Mesothelial cell of epicardium (in vitro differentiated cells): ENCODE data around the gene ZG16B. TPM values are rescaled to one million over a fixed set of nuclear protein-coding genes. Genes with fewer than 3 reads are reported as not detected.

Experiments
- DNase-seq, 2 experiments: peaks; one replicate each; pipeline ENCODE4 v3.0.0; 2021; ENCODE audit warnings: low spot score in 2 of 2; ENCODE audit not compliant: unreplicated experiment in 2 of 2
- H3K27ac Mint-ChIP-seq: 2 replicates; pipeline ENCODE4 v1.8.0; 2021; ENCODE audit warnings: mixed read lengths
- H3K27me3 Mint-ChIP-seq: 2 replicates; pipeline ENCODE4 v1.8.0; 2021; ENCODE audit warnings: low read depth, mixed read lengths
- H3K36me3 Mint-ChIP-seq: 2 replicates; pipeline ENCODE4 v1.8.0; 2021; ENCODE audit warnings: mixed read lengths
- H3K4me1 Mint-ChIP-seq: 2 replicates; pipeline ENCODE4 v1.8.0; 2021; ENCODE audit warnings: mixed read lengths
- H3K4me3 Mint-ChIP-seq: 2 replicates; pipeline ENCODE4 v1.8.0; 2021; ENCODE audit warnings: mild to moderate bottlenecking, moderate library complexity, mixed read lengths
- H3K9me3 Mint-ChIP-seq: 2 replicates; pipeline ENCODE4 v1.8.0; 2021; ENCODE audit warnings: mixed read lengths
- CTCF ChIP-seq: fragments of 200-600 bp; sonication (generic); IDR thresholded peaks from one replicate; pipeline ENCODE4 v1.5.0; 2021; ENCODE audit warnings: antibody characterized with exemption; ENCODE audit not compliant: unreplicated experiment
- total RNA-seq: library from RNA; stranded (reverse); gene quantifications from 3 replicates; pipeline ENCODE4 v1.2.1, GENCODE V29; 2021

The ZG16B gene
- total RNA-seq, 1 donor from 2014 or later: 0.51 TPM

GRCh38 chr16:2838928-2839327, 8.8 kb downstream of the ZG16B start:
- Mint-ChIP-seq H3K4me1 (peaks cover 12% of the 10 kb centered on the region), H3K36me3 (no peaks in the 10 kb centered on the region), H3K9me3 (no peaks in the 10 kb centered on the region), H3K4me3 (no peak overlapping the region), H3K27ac (no peak overlapping the region), H3K27me3 (peaks cover 15% of the 10 kb centered on the region)
- peak; percentile 56 to 78 for DNase-seq
- peak; percentile 65 for TF ChIP-seq CTCF

GRCh38 chr16:2839650-2840450, 9.7 kb downstream of the ZG16B start:
- H3K27ac Mint-ChIP-seq: no peak overlapping the region
- DNase-seq: no peak
- no peaks in the 10 kb centered on the region for H3K9me3 Mint-ChIP-seq
- peaks cover 12% of the 10 kb centered on the region for H3K27me3 Mint-ChIP-seq
- H3K36me3 Mint-ChIP-seq: no peaks in the 10 kb centered on the region
- TF ChIP-seq CTCF: no peak
- H3K4me3 Mint-ChIP-seq: no peak overlapping the region
- H3K4me1 Mint-ChIP-seq: peaks cover 12% of the 10 kb centered on the region

- Mint-ChIP-seq H3K36me3 (no peaks in the 10 kb centered on the region), H3K4me3 (no peak overlapping the region), H3K27me3 (peaks cover 12% of the 10 kb centered on the region), H3K4me1 (peaks cover 6% of the 10 kb centered on the region), H3K9me3 (no peaks in the 10 kb centered on the region), H3K27ac (no peak overlapping the region)
- TF ChIP-seq CTCF: no peak
- DNase-seq: no peak
Measured at GRCh38 chr16:2840914-2841313, 10.8 kb downstream of the ZG16B start.

GRCh38 chr16:2841606-2842339, 11.7 kb downstream of the ZG16B start:
- no peak for TF ChIP-seq CTCF
- Mint-ChIP-seq H3K36me3 (no peaks in the 10 kb centered on the region), H3K4me1 (peaks cover 4% of the 10 kb centered on the region), H3K9me3 (no peaks in the 10 kb centered on the region), H3K27me3 (peaks cover 12% of the 10 kb centered on the region), H3K4me3 (no peak overlapping the region), H3K27ac (no peak overlapping the region)
- DNase-seq: no peak

- peaks cover 8% of the 10 kb centered on the region for H3K27me3 Mint-ChIP-seq
- no peak for DNase-seq
- TF ChIP-seq CTCF: peak; percentile 31
- no peak overlapping the region for H3K27ac Mint-ChIP-seq
- H3K4me1 Mint-ChIP-seq: peaks cover 4% of the 10 kb centered on the region
- no peaks in the 10 kb centered on the region for H3K9me3 Mint-ChIP-seq
- no peak overlapping the region for H3K4me3 Mint-ChIP-seq
- H3K36me3 Mint-ChIP-seq: no peaks in the 10 kb centered on the region
Measured at GRCh38 chr16:2842340-2843000, 12.4 kb downstream of the ZG16B start.
